HepG2 (cell line): ENCODE measurements around the gene CPLANE2. TPM values are rescaled to one million over a fixed set of nuclear protein-coding genes. Genes with fewer than 3 reads are reported as not detected.

ENCODE experiments used
- AKAP8 ChIP-seq: sonication (generic); formaldehyde crosslinking; IDR thresholded peaks from 2 replicates; pipeline ENCODE4 v1.5.1; 2020; ENCODE audit warnings: mild to moderate bottlenecking, missing genetic modification reagents
- ATF6 ChIP-seq: sonication (generic); formaldehyde crosslinking; conservative IDR thresholded peaks from 2 replicates; pipeline ENCODE4 v1.4.0; 2020; ENCODE audit warnings: missing genetic modification reagents
- GATAD1 ChIP-seq: IDR thresholded peaks from 2 replicates; pipeline ENCODE4 v1.6.1; 2016; ENCODE audit warnings: missing genetic modification reagents, missing compliant biosample characterization
- JUND ChIP-seq: sonication (generic); formaldehyde crosslinking; IDR thresholded peaks from 2 replicates; pipeline ENCODE4 v1.8.0; 2022; ENCODE audit warnings: mild to moderate bottlenecking, missing genetic modification reagents
- KDM5A ChIP-seq: fragments of 200-600 bp; sonication (generic); IDR thresholded peaks from 2 replicates; pipeline ENCODE4 v1.7.0; 2018; ENCODE audit warnings: antibody characterized with exemption, mild to moderate bottlenecking, low read length, borderline replicate concordance
- KDM5B ChIP-seq: sonication (generic); formaldehyde crosslinking; IDR thresholded peaks from 2 replicates; pipeline ENCODE4 v1.4.0; 2020; ENCODE audit warnings: missing genetic modification reagents, mild to moderate bottlenecking, borderline replicate concordance
- KMT2B ChIP-seq: IDR thresholded peaks from 2 replicates; pipeline ENCODE4 v1.6.1; 2016; ENCODE audit warnings: missing genetic modification reagents, missing compliant biosample characterization
- SP5 ChIP-seq: IDR thresholded peaks from 2 replicates; pipeline ENCODE4 v1.6.1; 2016; ENCODE audit warnings: low read depth, borderline replicate concordance
- TAF15 ChIP-seq: fragments of 200-400 bp; formaldehyde crosslinking; IDR thresholded peaks from one replicate; pipeline ENCODE4 v1.6.1; 2018; ENCODE audit warnings: mild to moderate bottlenecking, low read depth, low read length; ENCODE audit not compliant: poor library complexity, severe bottlenecking
- ZBTB42 ChIP-seq: sonication (generic); formaldehyde crosslinking; IDR thresholded peaks from 2 replicates; pipeline ENCODE4 v1.5.0; 2020; ENCODE audit warnings: mild to moderate bottlenecking, missing genetic modification reagents
- ZKSCAN8 ChIP-seq: IDR thresholded peaks from 2 replicates; pipeline ENCODE4 v1.6.1; 2016; ENCODE audit warnings: borderline replicate concordance, missing genetic modification reagents, missing compliant biosample characterization
- ZNF143 ChIP-seq: sonication (generic); formaldehyde crosslinking; IDR thresholded peaks from 2 replicates; pipeline ENCODE4 v1.4.0; 2020; ENCODE audit warnings: missing genetic modification reagents
- ZNF670 ChIP-seq: sonication (generic); formaldehyde crosslinking; IDR thresholded peaks from 2 replicates; pipeline ENCODE4 v1.8.0; 2022; ENCODE audit warnings: mild to moderate bottlenecking, missing genetic modification reagents, borderline replicate concordance
- ZNF747 ChIP-seq: sonication (generic); formaldehyde crosslinking; IDR thresholded peaks from 2 replicates; pipeline ENCODE4 v1.8.1; 2023; ENCODE audit warnings: missing genetic modification reagents, mild to moderate bottlenecking, borderline replicate concordance
- polyA plus RNA-seq, 8 experiments: library from polyadenylated mRNA; depleted of rRNA in 3 of 8; stranded (reverse) in 7 of 8; unstranded in 1 of 8; fragments of >200 nt; fragmentation: Illumina TruSeq in 4 of 8; extraction: Trizol in 4 of 8; gene quantifications; 2 replicates each; pipeline versions ENCODE4 v1.2.1 to v1.2.3, GENCODE V29; 2011 to 2016; ENCODE audit warnings: low read depth in 4 of 8, missing spikeins in 1 of 8, mixed read lengths in 1 of 8; ENCODE audit not compliant: insufficient read depth in 1 of 8
- total RNA-seq, 5 experiments: library from RNA; depleted of rRNA; stranded (reverse); fragments of >200 nt; fragmentation: Illumina TruSeq; extraction: Trizol; gene quantifications; 2 replicates each; pipeline ENCODE4 v1.2.3, GENCODE V29; 2016; ENCODE audit warnings: low read depth in 1 of 5
- TF ChIP-seq, protein P1 (sequence below): sonication (generic); formaldehyde crosslinking; conservative IDR thresholded peaks from 2 replicates; pipeline ENCODE4 v1.4.0; 2020; ENCODE audit warnings: missing genetic modification reagents
- TF ChIP-seq, protein P2 (sequence below): sonication (generic); formaldehyde crosslinking; IDR thresholded peaks from 2 replicates; pipeline ENCODE4 v1.5.0; 2020; ENCODE audit warnings: mild to moderate bottlenecking, low read depth, missing genetic modification reagents, borderline replicate concordance
- TF ChIP-seq, protein P3 (sequence below): sonication (generic); formaldehyde crosslinking; IDR thresholded peaks from 2 replicates; pipeline ENCODE4 v1.4.0; 2020; ENCODE audit warnings: missing genetic modification reagents

The CPLANE2 gene
- total and polyA plus RNA-seq, 2 of the 13 experiments (the other 11 are each of a cell fraction or from before 2014, with no cell fraction given): 0.29 to 1.6 TPM

- TF ChIP-seq KDM5A (no peak), ZNF747 (CRISPR knock-in tag) (no peak), KMT2B (CRISPR knock-in tag) (peak; percentile 16; the same call in 1 of the 2 replicates), TAF15 (no peak), SP5 (peak; percentile 71; the same call in 1 of the 2 replicates), GATAD1 (CRISPR knock-in tag) (no peak), ZNF143 (no peak), KDM5B (CRISPR knock-in tag) (no peak), AKAP8 (CRISPR knock-in tag) (no peak; the same call in 1 of the 2 replicates), ZNF670 (CRISPR knock-in tag) (no peak), ATF6 (CRISPR knock-in tag) (no peak), JUND (CRISPR knock-in tag) (peak; percentile 98), ZKSCAN8 (CRISPR knock-in tag) (peak; percentile 99), ZBTB42 (no peak)
- TF ChIP-seq, protein P1, sequence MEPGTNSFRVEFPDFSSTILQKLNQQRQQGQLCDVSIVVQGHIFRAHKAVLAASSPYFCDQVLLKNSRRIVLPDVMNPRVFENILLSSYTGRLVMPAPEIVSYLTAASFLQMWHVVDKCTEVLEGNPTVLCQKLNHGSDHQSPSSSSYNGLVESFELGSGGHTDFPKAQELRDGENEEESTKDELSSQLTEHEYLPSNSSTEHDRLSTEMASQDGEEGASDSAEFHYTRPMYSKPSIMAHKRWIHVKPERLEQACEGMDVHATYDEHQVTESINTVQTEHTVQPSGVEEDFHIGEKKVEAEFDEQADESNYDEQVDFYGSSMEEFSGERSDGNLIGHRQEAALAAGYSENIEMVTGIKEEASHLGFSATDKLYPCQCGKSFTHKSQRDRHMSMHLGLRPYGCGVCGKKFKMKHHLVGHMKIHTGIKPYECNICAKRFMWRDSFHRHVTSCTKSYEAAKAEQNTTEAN (CRISPR knock-in tag): no peak; the same call in 1 of the 2 replicates
- TF ChIP-seq, protein P2, sequence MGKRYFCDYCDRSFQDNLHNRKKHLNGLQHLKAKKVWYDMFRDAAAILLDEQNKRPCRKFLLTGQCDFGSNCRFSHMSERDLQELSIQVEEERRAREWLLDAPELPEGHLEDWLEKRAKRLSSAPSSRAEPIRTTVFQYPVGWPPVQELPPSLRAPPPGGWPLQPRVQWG (CRISPR knock-in tag): no peak
- TF ChIP-seq, protein P3, sequence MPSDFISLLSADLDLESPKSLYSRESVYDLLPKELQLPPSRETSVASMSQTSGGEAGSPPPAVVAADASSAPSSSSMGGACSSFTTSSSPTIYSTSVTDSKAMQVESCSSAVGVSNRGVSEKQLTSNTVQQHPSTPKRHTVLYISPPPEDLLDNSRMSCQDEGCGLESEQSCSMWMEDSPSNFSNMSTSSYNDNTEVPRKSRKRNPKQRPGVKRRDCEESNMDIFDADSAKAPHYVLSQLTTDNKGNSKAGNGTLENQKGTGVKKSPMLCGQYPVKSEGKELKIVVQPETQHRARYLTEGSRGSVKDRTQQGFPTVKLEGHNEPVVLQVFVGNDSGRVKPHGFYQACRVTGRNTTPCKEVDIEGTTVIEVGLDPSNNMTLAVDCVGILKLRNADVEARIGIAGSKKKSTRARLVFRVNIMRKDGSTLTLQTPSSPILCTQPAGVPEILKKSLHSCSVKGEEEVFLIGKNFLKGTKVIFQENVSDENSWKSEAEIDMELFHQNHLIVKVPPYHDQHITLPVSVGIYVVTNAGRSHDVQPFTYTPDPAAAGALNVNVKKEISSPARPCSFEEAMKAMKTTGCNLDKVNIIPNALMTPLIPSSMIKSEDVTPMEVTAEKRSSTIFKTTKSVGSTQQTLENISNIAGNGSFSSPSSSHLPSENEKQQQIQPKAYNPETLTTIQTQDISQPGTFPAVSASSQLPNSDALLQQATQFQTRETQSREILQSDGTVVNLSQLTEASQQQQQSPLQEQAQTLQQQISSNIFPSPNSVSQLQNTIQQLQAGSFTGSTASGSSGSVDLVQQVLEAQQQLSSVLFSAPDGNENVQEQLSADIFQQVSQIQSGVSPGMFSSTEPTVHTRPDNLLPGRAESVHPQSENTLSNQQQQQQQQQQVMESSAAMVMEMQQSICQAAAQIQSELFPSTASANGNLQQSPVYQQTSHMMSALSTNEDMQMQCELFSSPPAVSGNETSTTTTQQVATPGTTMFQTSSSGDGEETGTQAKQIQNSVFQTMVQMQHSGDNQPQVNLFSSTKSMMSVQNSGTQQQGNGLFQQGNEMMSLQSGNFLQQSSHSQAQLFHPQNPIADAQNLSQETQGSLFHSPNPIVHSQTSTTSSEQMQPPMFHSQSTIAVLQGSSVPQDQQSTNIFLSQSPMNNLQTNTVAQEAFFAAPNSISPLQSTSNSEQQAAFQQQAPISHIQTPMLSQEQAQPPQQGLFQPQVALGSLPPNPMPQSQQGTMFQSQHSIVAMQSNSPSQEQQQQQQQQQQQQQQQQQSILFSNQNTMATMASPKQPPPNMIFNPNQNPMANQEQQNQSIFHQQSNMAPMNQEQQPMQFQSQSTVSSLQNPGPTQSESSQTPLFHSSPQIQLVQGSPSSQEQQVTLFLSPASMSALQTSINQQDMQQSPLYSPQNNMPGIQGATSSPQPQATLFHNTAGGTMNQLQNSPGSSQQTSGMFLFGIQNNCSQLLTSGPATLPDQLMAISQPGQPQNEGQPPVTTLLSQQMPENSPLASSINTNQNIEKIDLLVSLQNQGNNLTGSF (CRISPR knock-in tag): no peak
These were observed 54.9 kb downstream of the CPLANE2 start (continued) for GRCh38 chr1:16181887-16182719.
